ENCODE results near the gene SIX4. TPM values are rescaled to one million over a fixed set of nuclear protein-coding genes. Genes with fewer than 3 reads are reported as not detected.

The SIX4 gene
- total and polyA plus RNA-seq, 8 donors: 0.35 to 5.8 (median 1.8) TPM; not detected in 1

- H3K27me3 ChIP-seq: peaks cover 0 to 3% (median 0%) of the 10 kb centered on the region in 3 donors
- no peaks in the 10 kb centered on the region for H3K36me3 ChIP-seq
- no peak overlapping the region for H3K27ac ChIP-seq
- no peak for TF ChIP-seq EP300 (IDR thresholded peaks at IDR 0.05)
- no peak for TF ChIP-seq POLR2A (IDR thresholded peaks at IDR 0.05)
- TF ChIP-seq CTCF (IDR thresholded peaks at IDR 0.05): no peak
- TF ChIP-seq POLR2AphosphoS5 (IDR thresholded peaks at IDR 0.05): no peak
- H3K4me1 ChIP-seq: no peaks in the 10 kb centered on the region
- DNase-seq: no peak
- intact Hi-C loops (cut with DNase I; ENCODE audit: low total_unique reads): no loop called here
- H3K4me3 ChIP-seq: no peak overlapping the region
- no peaks in the 10 kb centered on the region for H3K9me3 ChIP-seq
Observed at GRCh38 chr14:60710494-60710893, 13.7 kb downstream of the SIX4 start.

- intact Hi-C loops (cut with DNase I; ENCODE audit: low total_unique reads): no loop called here
- Histone ChIP-seq H3K27me3 (peaks cover 0 to 3% (median 0%) of the 10 kb centered on the region in 3 donors), H3K4me1 (no peaks in the 10 kb centered on the region), H3K27ac (no peak overlapping the region), H3K4me3 (no peak overlapping the region), H3K9me3 (no peaks in the 10 kb centered on the region), H3K36me3 (no peaks in the 10 kb centered on the region)
- TF ChIP-seq POLR2A (IDR thresholded peaks at IDR 0.05) (no peak), POLR2AphosphoS5 (IDR thresholded peaks at IDR 0.05) (no peak), CTCF (IDR thresholded peaks at IDR 0.05) (no peak), EP300 (IDR thresholded peaks at IDR 0.05) (no peak)
- 93 to 100% (median 95%) methylated on average over 3 of the region's 3 CpGs for WGBS, 5 donors
- DNase-seq: no peak
Observed at GRCh38 chr14:60707858-60708257, 16.3 kb downstream of the SIX4 start.

DNA sequence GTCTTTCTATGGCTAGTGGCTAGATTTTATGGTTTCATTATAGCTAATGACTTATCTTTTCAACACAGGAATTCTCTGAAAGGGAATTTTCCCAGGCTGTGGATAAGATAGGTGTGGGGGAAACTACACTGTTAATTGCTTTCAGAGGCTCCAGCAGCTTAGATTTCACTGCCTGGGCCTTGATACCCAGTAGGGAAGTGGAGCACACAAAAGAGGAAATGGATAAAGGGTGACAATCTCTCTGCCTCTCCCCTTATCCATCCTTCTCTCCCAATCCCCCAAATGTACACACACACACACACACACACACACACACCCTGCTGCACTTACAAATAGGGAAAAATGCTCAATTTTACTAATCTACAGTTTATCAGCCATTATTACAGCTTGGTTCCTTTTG is 19.1 kb downstream of the SIX4 start:
- Histone ChIP-seq H3K4me1 (no peaks in the 10 kb centered on the region), H3K9me3 (peaks cover 7 to 24% (median 18%) of the 10 kb centered on the region in 4 donors), H3K36me3 (no peaks in the 10 kb centered on the region), H3K27ac (no peak overlapping the region), H3K4me3 (no peak overlapping the region), H3K27me3 (no peaks in the 10 kb centered on the region)
- intact Hi-C loops (cut with DNase I; ENCODE audit: low total_unique reads): no loop called here
- DNase-seq: no peak
- no peak for TF ChIP-seq POLR2A (IDR thresholded peaks at IDR 0.05)

DNA sequence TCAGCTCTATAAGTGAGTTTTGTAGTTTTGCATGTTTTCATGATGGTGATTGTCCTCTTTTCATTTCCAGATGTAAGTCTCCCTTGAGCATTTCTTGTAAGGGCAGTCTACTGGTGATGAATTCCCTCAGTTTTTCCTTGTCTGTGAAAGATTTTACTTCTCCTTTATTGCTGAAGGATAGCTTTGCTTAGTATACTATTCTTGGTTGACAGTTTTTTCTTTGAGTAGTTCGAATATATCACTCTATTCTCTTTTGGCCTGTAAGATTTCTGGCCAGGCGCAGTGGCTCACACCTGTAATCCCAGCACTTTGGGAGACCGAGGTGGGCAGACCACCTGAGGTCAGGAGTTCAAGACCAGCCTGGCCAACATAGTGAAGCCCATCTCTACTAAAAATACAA is 23.6 kb downstream of the SIX4 start:
- Histone ChIP-seq H3K27ac (no peak overlapping the region), H3K27me3 (no peaks in the 10 kb centered on the region), H3K4me3 (no peak overlapping the region), H3K9me3 (peaks cover 7 to 37% (median 22%) of the 10 kb centered on the region in 4 donors), H3K4me1 (no peaks in the 10 kb centered on the region), H3K36me3 (no peaks in the 10 kb centered on the region)
- intact Hi-C loops (cut with DNase I; ENCODE audit: low total_unique reads): no loop called here
- TF ChIP-seq POLR2AphosphoS5 (IDR thresholded peaks at IDR 0.05) (no peak), POLR2A (IDR thresholded peaks at IDR 0.05) (no peak), CTCF (IDR thresholded peaks at IDR 0.05) (no peak), EP300 (IDR thresholded peaks at IDR 0.05) (no peak)
- no peak for DNase-seq
- 87 to 94% (median 93%) methylated on average over 3 of the region's 3 CpGs for WGBS, 5 donors

DNA sequence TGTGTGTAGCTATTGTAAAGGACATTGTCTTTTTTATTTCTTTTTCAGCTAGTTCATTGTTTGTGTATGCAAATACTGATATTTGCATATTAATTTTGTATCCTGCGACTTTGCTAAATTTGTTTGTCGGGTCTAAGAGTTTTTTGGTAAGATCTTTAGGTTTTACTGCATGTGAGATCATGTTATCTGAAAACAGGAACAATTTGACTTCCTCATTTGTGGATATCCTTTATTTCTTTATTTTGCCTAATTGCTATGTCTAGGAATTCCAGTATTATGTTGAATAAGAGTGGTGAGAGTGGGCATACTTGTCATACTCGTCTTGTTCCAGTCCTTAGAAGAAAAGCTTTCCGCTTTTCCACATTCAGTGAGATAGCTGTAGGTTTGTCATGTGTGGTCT is 28.8 kb downstream of the SIX4 start:
- 78 to 87% (median 84%) methylated on average over 4 of the region's 4 CpGs for WGBS, 5 donors
- H3K27ac ChIP-seq: no peak overlapping the region
- intact Hi-C loops (cut with DNase I; ENCODE audit: low total_unique reads): no loop called here
- no peak for TF ChIP-seq CTCF (IDR thresholded peaks at IDR 0.05)
- TF ChIP-seq EP300 (IDR thresholded peaks at IDR 0.05): no peak
- no peak for TF ChIP-seq POLR2AphosphoS5 (IDR thresholded peaks at IDR 0.05)
- H3K27me3 ChIP-seq: no peaks in the 10 kb centered on the region
- H3K4me1 ChIP-seq: no peaks in the 10 kb centered on the region
- H3K36me3 ChIP-seq: no peaks in the 10 kb centered on the region
- peaks cover 0 to 20% (median 3%) of the 10 kb centered on the region in 4 donors for H3K9me3 ChIP-seq
- DNase-seq: no peak
- H3K4me3 ChIP-seq: no peak overlapping the region

All from stomach (tissue), 9 donors.